HEK293 (cell line): ENCODE data around the gene MECP2.

ENCODE experiments used
- CTCF ChIA-PET: fragments of 350-600 bp; formaldehyde crosslinking; extraction: SDS; loops from one replicate; lab custom pipeline; 2021; ENCODE audit warnings: antibody characterized with exemption; lab: Yijun Ruan, JAX
- POLR2A ChIA-PET: fragments of 300-600 bp; formaldehyde crosslinking; extraction: SDS; loops from one replicate; lab custom pipeline; 2020; ENCODE audit warnings: antibody characterized with exemption, inconsistent platforms; lab: Yijun Ruan, JAX
- H3K27ac ChIP-seq: fragments of 200-500 bp; sonication (Bioruptor generic); 2 replicates; pipeline ENCODE4 v1.5.1; 2014; ENCODE audit warnings: low read depth, low read length, control low read depth, inconsistent platforms; ENCODE audit errors: extremely low read depth
- H3K36me3 ChIP-seq, 2 experiments: fragments of 200-500 bp in 1 of 2; sonication (Bioruptor generic) in 1 of 2; 1 replicate in 1 of 2; 2 replicates in 1 of 2; pipeline ENCODE4 v1.5.1; 2014 to 2017; ENCODE audit warnings: inconsistent platforms in 2 of 2, low read length in 2 of 2; ENCODE audit not compliant: control insufficient read depth in 2 of 2, insufficient read depth in 1 of 2
- H3K4me1 ChIP-seq: fragments of 200-500 bp; sonication (Bioruptor generic); 2 replicates; pipeline ENCODE4 v1.5.1; 2014; ENCODE audit warnings: mild to moderate bottlenecking, low read length, inconsistent platforms; ENCODE audit not compliant: control insufficient read depth, insufficient read depth
- H3K4me3 ChIP-seq: 2 replicates; pipeline ENCODE4 v1.5.1; 2011; ENCODE audit warnings: low read depth, mild to moderate bottlenecking, control low read depth, low read length, moderate library complexity
- H3K9me3 ChIP-seq: fragments of 200-500 bp; sonication (Bioruptor generic); 2 replicates; pipeline ENCODE4 v1.5.1; 2014; ENCODE audit warnings: low read depth, low read length, inconsistent platforms; ENCODE audit not compliant: control insufficient read depth, insufficient read depth
- BCL11A ChIP-seq: fragments of 450-650 bp; formaldehyde crosslinking; IDR thresholded peaks from 2 replicates; pipeline ENCODE4 v1.5.1; 2016; ENCODE audit warnings: low read depth, missing biosample characterization, missing genetic modification characterization
- GFI1B ChIP-seq: fragments of 450-650 bp; formaldehyde crosslinking; IDR thresholded peaks from 2 replicates; pipeline ENCODE4 v1.5.1; 2016; ENCODE audit warnings: missing biosample characterization, missing genetic modification characterization
- HOXC10 ChIP-seq: sonication (generic); formaldehyde crosslinking; IDR thresholded peaks from 2 replicates; pipeline ENCODE4 v1.8.1; 2023; ENCODE audit warnings: mild to moderate bottlenecking, missing genetic modification reagents
- MYNN ChIP-seq: fragments of 450-650 bp; formaldehyde crosslinking; IDR thresholded peaks from 2 replicates; pipeline ENCODE4 v1.5.1; 2016; ENCODE audit warnings: missing biosample characterization, missing genetic modification characterization, borderline replicate concordance
- MZF1 ChIP-seq: fragments of 450-650 bp; formaldehyde crosslinking; IDR thresholded peaks from 2 replicates; pipeline ENCODE4 v1.5.1; 2017; ENCODE audit warnings: missing biosample characterization, missing genetic modification characterization, borderline replicate concordance
- TSHZ1 ChIP-seq: fragments of 450-650 bp; formaldehyde crosslinking; IDR thresholded peaks from 2 replicates; pipeline ENCODE4 v1.5.1; 2016; ENCODE audit warnings: missing biosample characterization, missing genetic modification characterization, borderline replicate concordance
- ZBTB21 ChIP-seq: fragments of 450-650 bp; formaldehyde crosslinking; IDR thresholded peaks from 2 replicates; pipeline ENCODE4 v1.5.1; 2017; ENCODE audit warnings: missing biosample characterization, missing genetic modification characterization
- ZFHX2 ChIP-seq: fragments of 450-650 bp; formaldehyde crosslinking; conservative IDR thresholded peaks from 2 replicates; pipeline ENCODE4 v1.5.1; 2016; ENCODE audit warnings: missing biosample characterization, missing genetic modification characterization
- ZFP3 ChIP-seq: fragments of 450-650 bp; formaldehyde crosslinking; IDR thresholded peaks from 2 replicates; pipeline ENCODE4 v1.5.1; 2016; ENCODE audit warnings: low read depth, missing biosample characterization, missing genetic modification characterization
- ZNF112 ChIP-seq: fragments of 450-650 bp; formaldehyde crosslinking; IDR thresholded peaks from 2 replicates; pipeline ENCODE4 v1.5.0; 2017; ENCODE audit warnings: missing biosample characterization, missing genetic modification characterization
- ZNF362 ChIP-seq: fragments of 450-650 bp; formaldehyde crosslinking; IDR thresholded peaks from 2 replicates; pipeline ENCODE4 v1.5.1; 2016; ENCODE audit warnings: missing biosample characterization, missing genetic modification characterization
- ZNF518A ChIP-seq: fragments of 450-650 bp; formaldehyde crosslinking; conservative IDR thresholded peaks from 2 replicates; pipeline ENCODE4 v1.5.1; 2016; ENCODE audit warnings: low read depth, missing biosample characterization, missing genetic modification characterization
- ZNF596 ChIP-seq: fragments of 450-650 bp; IDR thresholded peaks from 2 replicates; pipeline ENCODE4 v1.5.0; 2018; ENCODE audit warnings: missing biosample characterization, mild to moderate bottlenecking, missing genetic modification characterization, moderate library complexity
- ZNF623 ChIP-seq: fragments of 450-650 bp; formaldehyde crosslinking; IDR thresholded peaks from 2 replicates; pipeline ENCODE4 v1.5.1; 2016; ENCODE audit warnings: missing biosample characterization, missing genetic modification characterization
- ZNF626 ChIP-seq: fragments of 450-650 bp; sonication (Bioruptor Pico); formaldehyde crosslinking; IDR thresholded peaks from 2 replicates; pipeline ENCODE4 v1.5.1; 2018; ENCODE audit warnings: missing biosample characterization, missing genetic modification characterization, inconsistent platforms
- ZNF645 ChIP-seq: fragments of 450-650 bp; formaldehyde crosslinking; IDR thresholded peaks from 2 replicates; pipeline ENCODE4; 2016; ENCODE audit warnings: missing biosample characterization, missing genetic modification characterization
- ZNF677 ChIP-seq: fragments of 450-650 bp; IDR thresholded peaks from 2 replicates; pipeline ENCODE4 v1.5.0; 2018; ENCODE audit warnings: missing biosample characterization, mild to moderate bottlenecking, missing genetic modification characterization, moderate library complexity
- ZNF747 ChIP-seq: fragments of 450-650 bp; formaldehyde crosslinking; IDR thresholded peaks from 2 replicates; pipeline ENCODE4 v1.5.1; 2016; ENCODE audit warnings: missing biosample characterization, missing genetic modification characterization
- ZNF777 ChIP-seq: fragments of 450-650 bp; formaldehyde crosslinking; IDR thresholded peaks from 2 replicates; pipeline ENCODE4 v1.5.1; 2017; ENCODE audit warnings: missing biosample characterization, missing genetic modification characterization, borderline replicate concordance

Gene MECP2

GRCh38 chrX:154140206-154140605 lies 42.7 kb upstream of the MECP2 start:
- POLR2A ChIA-PET, result no interaction called here
- Histone ChIP-seq H3K36me3 (no peaks in the 10 kb centered on the region), H3K9me3 (no peaks in the 10 kb centered on the region), H3K4me3 (no peak overlapping the region)
- CTCF ChIA-PET, result interaction anchor here (1.8 kb wide), 1 partner anchor 168 kb away, joined by 10 read pairs; no protein-coding TSS in a partner anchor
- TF ChIP-seq HOXC10, result no peak
- TF ChIP-seq ZNF777, result no peak
- no peak for TF ChIP-seq ZFHX2
- TF ChIP-seq TSHZ1, result no peak
- no peak for TF ChIP-seq ZNF112 (tag by site-specific recombination)
- TF ChIP-seq MYNN (tag by site-specific recombination), result no peak
- TF ChIP-seq ZNF747 (tag by site-specific recombination), result no peak
- no peak for TF ChIP-seq ZNF626 (tag by site-specific recombination)
- TF ChIP-seq ZNF362 (tag by site-specific recombination), result no peak
- no peak for TF ChIP-seq GFI1B (tag by site-specific recombination)
- no peak for TF ChIP-seq ZFP3 (tag by site-specific recombination)
- no peak for TF ChIP-seq ZNF596
- TF ChIP-seq ZNF645 (tag by site-specific recombination), result no peak
- TF ChIP-seq BCL11A (tag by site-specific recombination), result no peak
- no peak for TF ChIP-seq ZNF518A (tag by site-specific recombination)
- no peak for TF ChIP-seq ZNF623 (tag by site-specific recombination)
- no peak for TF ChIP-seq ZNF677
- TF ChIP-seq ZBTB21 (tag by site-specific recombination), result no peak
- TF ChIP-seq MZF1, result no peak
- TF ChIP-seq, all 188 proteins: peak for 0
- Histone ChIP-seq H3K27ac (no peak overlapping the region), H3K4me1 (no peaks in the 10 kb centered on the region)
